Testis (tissue), 2 donors: ENCODE data around the gene DDIT3.
"Not testable (repeated sequence)": the region's sequence is repeated elsewhere in the genome, so short reads cannot be mapped to it uniquely, and the experiment has no call there.

Experiments used
- CTCF ChIP-seq, 3 experiments: fragments of 450-650 bp in 2 of 3; fragments of 200-600 bp in 1 of 3; sonication (generic) in 1 of 3; IDR thresholded peaks; one replicate each; pipeline ENCODE4 v1.5.1; 2016 to 2019; ENCODE audit warnings: antibody characterized with exemption in 3 of 3, mild to moderate bottlenecking in 2 of 3, moderate library complexity in 1 of 3
- POLR2A ChIP-seq: fragments of 450-650 bp; IDR thresholded peaks from one replicate; pipeline ENCODE4 v1.6.1; 2017; ENCODE audit warnings: antibody characterized with exemption, mild to moderate bottlenecking, moderate library complexity

GRCh38 chr12:57506541-57506940, 13.8 kb downstream of the DDIT3 start:
- not testable (repeated sequence) for TF ChIP-seq CTCF (IDR thresholded peaks at IDR 0.05); POLR2A
